Activated CD8-positive, alpha-beta T cell treated with anti-CD3 and anti-CD28 coated beads, Interleukin-2, amount 10 ng/mL, durations not matched to agents 7 days and 5 days (primary cell): ENCODE results near the gene ARL17B. TPM values are rescaled to one million over a fixed set of nuclear protein-coding genes. Genes with fewer than 3 reads are reported as not detected.
"Not testable (repeated sequence)": the region's sequence is repeated elsewhere in the genome, so short reads cannot be mapped to it uniquely, and the experiment has no call there.

Source experiments
- ATAC-seq: fragments of 150-1000 bp; cut with Tn5 transposase; one replicate; pipeline ENCODE4 v1.10.0; 2021; ENCODE audit warnings: moderate library complexity
- CTCF ChIA-PET: fragments of 350-600 bp; sonication (Branson Sonifier 250); formaldehyde crosslinking; loops from one replicate; lab custom pipeline; 2021; ENCODE audit warnings: antibody characterized with exemption; lab: Charles Lee
- POLR2A ChIA-PET: fragments of 350-600 bp; sonication (Branson Sonifier 250); formaldehyde crosslinking; loops from one replicate; lab custom pipeline; 2021; ENCODE audit warnings: antibody characterized with exemption; lab: Charles Lee
- DNase-seq: peaks from one replicate; pipeline ENCODE4 v3.0.0-alpha.2; 2020
- H3K27ac Mint-ChIP-seq: one replicate; pipeline ENCODE4 v1.8.0; 2021; ENCODE audit warnings: mild to moderate bottlenecking, mixed read lengths
- H3K27me3 Mint-ChIP-seq: one replicate; pipeline ENCODE4 v1.8.0; 2021; ENCODE audit warnings: low read depth, mixed read lengths
- H3K36me3 Mint-ChIP-seq: one replicate; pipeline ENCODE4 v1.8.0; 2021; ENCODE audit warnings: low read depth, mixed read lengths
- H3K4me1 Mint-ChIP-seq: one replicate; pipeline ENCODE4 v1.8.0; 2021; ENCODE audit warnings: low read depth, mixed read lengths
- H3K4me3 Mint-ChIP-seq: one replicate; pipeline ENCODE4 v1.8.0; 2021; ENCODE audit warnings: mild to moderate bottlenecking, mixed read lengths
- H3K9me3 Mint-ChIP-seq: one replicate; pipeline ENCODE4 v1.8.0; 2022; ENCODE audit warnings: mixed read lengths; ENCODE audit not compliant: insufficient read depth
- total RNA-seq, 2 experiments: library from RNA; stranded (reverse); gene quantifications; one replicate each; pipeline ENCODE4 v1.2.3, GENCODE V29; 2021

ARL17B gene
- 10 to 100 TPM; 39.5 to 46.8 TPM for total RNA-seq

DNA sequence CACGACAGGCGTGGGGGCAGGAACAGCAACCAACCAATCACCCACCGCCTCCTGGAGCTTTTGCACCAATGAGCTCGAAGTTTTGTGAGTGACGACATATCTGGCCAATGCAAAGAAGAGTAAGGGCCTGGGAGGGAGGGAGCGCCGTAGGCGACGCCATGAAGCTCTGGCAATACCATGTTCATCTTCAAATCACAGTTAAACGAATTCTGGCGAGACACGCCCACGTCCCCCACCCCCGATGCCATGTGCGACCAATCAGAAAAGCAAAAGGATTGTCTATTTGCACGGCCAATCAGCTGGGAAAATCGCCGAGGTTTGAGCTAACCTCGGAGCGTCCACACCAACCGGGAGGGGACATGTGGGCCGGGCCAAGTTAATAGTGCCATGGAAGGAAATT lies at the start of gene ARL17B:
Gene ARL17B (minus strand): TSS at position 12 of the 400 bp plus-strand sequence. CDS start 3,369 bp downstream, outside the sequence.
- H3K4me3 Mint-ChIP-seq = peak within 1 kb of the TSS; percentile 31
- H3K4me1 Mint-ChIP-seq, H3K36me3 Mint-ChIP-seq, POLR2A ChIA-PET, H3K9me3 Mint-ChIP-seq, CTCF ChIA-PET, H3K27me3 Mint-ChIP-seq, H3K27ac Mint-ChIP-seq: not testable (repeated sequence)
- DNase-seq (peak; percentile 96), ATAC-seq (peak; percentile 98)

DNA sequence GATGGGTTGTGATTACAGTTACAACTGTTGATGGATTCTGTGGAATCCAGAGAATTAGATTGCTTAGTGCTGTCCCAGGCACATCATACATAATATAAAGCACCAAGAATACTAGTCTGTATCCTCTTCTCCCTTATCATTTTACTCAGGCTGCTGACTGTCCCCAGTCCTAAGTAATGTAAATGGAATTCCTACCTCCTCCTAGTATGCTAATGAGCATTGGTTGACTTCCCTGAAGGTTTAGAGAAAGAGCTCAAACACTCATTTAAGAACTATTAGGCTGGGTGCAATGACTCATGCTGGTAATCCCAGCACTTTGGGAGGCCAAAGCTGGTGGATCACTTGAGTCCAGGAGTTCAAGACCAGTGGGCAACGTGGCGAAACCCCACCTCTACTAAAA lies 48.3 kb upstream of the ARL17B start:
- H3K27me3 Mint-ChIP-seq, CTCF ChIA-PET: not testable (repeated sequence)

DNA sequence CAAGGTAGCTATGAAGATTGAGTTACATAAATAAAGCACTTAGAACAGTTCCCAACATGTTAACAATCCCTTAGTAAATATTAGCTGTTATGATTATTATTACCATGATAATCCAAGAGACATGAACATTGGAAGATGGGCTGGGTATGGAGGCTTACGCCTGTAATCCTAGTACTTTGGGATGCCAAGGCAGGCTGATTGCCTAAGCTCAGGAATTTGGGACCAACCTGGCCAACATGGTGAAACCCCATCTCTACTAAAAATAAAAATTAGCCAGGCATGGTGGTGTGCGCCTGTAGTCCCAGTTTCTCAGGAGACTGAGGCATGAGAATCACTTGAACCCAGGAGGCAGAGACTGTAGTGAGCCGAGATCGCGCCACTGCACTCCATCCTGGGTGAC lies 45.6 kb upstream of the ARL17B start:
- H3K4me1 Mint-ChIP-seq, H3K9me3 Mint-ChIP-seq, POLR2A ChIA-PET, H3K36me3 Mint-ChIP-seq, H3K27ac Mint-ChIP-seq, CTCF ChIA-PET, ATAC-seq, DNase-seq, H3K27me3 Mint-ChIP-seq, H3K4me3 Mint-ChIP-seq: not testable (repeated sequence)

More for the DNA sequence above, 48.3 kb upstream of the ARL17B start:
- H3K9me3 Mint-ChIP-seq, H3K36me3 Mint-ChIP-seq, H3K4me3 Mint-ChIP-seq, ATAC-seq, POLR2A ChIA-PET, H3K4me1 Mint-ChIP-seq, H3K27ac Mint-ChIP-seq, DNase-seq: not testable (repeated sequence)

DNA sequence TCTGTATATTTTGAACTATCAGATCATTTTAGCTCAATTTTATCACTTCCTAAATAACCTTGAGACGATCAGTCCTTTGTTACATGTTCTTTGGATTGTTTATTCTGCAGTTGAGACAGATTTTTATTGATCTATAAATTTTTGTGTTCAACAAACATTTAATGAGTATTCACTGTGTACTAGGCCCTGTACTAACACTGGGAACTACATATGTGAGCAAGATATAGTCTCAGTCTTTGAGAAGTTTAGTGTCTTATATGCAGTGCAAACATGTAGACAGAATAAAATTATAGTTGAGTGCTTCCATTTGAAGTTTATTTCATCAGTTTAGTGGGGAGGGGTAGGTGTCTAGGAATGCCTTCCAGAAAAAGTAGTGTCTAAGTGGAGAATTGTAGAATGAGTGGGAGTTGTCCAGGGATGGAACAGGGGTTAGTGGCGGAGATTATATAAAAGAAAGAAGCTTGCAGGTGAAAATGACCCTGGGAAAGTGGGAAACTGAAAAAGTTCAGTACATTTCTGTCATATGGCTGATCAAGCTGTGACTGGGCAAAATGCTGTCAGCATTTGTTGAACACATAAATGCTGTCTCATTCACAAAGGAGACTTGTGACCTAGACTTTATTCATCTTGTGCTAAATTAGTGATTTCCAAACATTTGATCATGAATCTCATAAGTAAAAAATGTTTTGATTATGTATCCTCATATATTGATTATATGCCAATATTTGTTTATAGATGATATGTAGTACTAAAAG lies 39.6 kb upstream of the ARL17B start:
- H3K27ac Mint-ChIP-seq, H3K27me3 Mint-ChIP-seq, POLR2A ChIA-PET, CTCF ChIA-PET, ATAC-seq, H3K4me1 Mint-ChIP-seq, H3K4me3 Mint-ChIP-seq, H3K9me3 Mint-ChIP-seq, H3K36me3 Mint-ChIP-seq, DNase-seq: not testable (repeated sequence)

DNA sequence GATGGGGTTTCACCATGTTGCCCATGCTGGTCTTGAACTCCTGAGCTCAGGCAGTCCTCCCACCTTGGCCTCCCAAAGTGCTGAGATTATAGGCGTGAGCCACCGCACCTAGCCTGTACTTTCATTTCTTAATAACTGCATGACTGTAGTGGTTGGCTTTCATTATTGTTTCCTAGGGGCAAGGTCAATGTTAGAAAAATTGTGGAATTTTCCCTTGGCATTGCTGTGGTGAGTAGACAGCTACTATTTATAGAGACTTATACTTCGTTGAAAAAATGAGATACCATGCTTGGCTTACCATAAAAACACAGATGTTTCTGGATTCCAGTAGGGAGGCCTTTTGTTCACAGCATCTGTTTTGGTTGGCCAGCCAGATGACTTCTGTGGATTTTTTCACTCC lies 39.0 kb upstream of the ARL17B start:
- H3K27ac Mint-ChIP-seq, H3K36me3 Mint-ChIP-seq, DNase-seq, H3K4me1 Mint-ChIP-seq, POLR2A ChIA-PET, ATAC-seq, CTCF ChIA-PET, H3K4me3 Mint-ChIP-seq, H3K27me3 Mint-ChIP-seq, H3K9me3 Mint-ChIP-seq: not testable (repeated sequence)

DNA sequence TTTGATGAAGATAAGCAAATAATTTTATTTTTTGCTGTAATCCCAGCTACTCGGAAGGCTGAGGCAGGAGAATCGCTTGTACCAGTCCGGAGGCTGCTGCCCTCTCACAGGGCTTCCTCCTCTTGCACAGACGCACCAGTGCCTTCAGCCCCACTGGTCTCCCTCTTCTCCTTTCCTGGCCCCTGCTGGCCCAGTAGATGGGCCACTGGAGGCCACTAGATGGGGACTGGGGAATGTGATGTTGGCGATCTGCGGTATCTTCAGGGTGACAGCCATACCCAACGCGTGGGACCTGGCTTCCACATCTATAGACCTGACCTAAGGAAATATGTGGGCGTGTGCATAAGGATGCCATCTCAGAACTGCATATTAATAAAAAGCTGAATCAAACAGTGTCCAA lies 38.4 kb upstream of the ARL17B start:
- H3K4me1 Mint-ChIP-seq, H3K4me3 Mint-ChIP-seq, H3K27me3 Mint-ChIP-seq, POLR2A ChIA-PET, ATAC-seq, CTCF ChIA-PET, H3K9me3 Mint-ChIP-seq, H3K27ac Mint-ChIP-seq, DNase-seq, H3K36me3 Mint-ChIP-seq: not testable (repeated sequence)

DNA sequence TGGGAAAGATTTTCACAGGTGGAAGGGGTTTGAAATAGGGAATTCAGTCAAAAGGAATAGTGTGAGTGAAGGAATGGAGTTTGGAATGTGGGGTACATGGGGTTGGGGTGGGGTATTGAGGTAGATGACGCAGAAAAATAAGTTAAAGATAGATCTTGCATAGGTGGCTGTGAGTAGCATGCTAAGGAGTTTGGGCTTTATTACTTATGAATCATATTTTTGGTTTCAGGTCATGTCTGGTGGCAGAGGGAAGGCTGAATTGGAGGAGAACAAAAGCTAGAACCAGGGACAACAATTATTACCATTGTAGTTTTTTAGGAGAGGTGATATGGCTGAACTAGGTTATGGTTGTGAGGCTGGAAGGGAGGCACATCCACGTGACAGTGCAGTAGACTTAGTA lies 34.7 kb upstream of the ARL17B start:
- H3K27ac Mint-ChIP-seq, H3K4me3 Mint-ChIP-seq, H3K27me3 Mint-ChIP-seq, CTCF ChIA-PET, H3K4me1 Mint-ChIP-seq, H3K9me3 Mint-ChIP-seq, DNase-seq, POLR2A ChIA-PET, H3K36me3 Mint-ChIP-seq, ATAC-seq: not testable (repeated sequence)

DNA sequence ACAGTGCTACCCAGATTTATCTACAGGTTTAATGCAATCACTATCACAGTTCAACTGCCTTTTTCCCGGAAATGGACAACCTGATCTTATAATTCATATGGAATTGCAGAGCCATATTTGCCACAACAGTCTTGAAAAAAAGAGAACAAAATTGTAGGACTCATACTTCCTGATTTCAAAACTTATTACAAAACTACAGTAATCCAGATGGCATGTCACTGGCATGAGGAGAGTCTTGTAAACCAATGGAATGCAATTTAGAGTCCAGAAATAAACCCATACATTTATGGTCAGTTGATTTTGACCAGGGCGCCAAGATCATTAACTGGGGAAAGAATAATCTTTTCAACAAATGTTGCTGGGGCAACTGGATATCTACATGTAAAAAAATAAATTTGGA lies 32.1 kb upstream of the ARL17B start:
- DNase-seq, ATAC-seq, POLR2A ChIA-PET, H3K36me3 Mint-ChIP-seq, H3K27ac Mint-ChIP-seq, H3K4me3 Mint-ChIP-seq, CTCF ChIA-PET, H3K9me3 Mint-ChIP-seq, H3K27me3 Mint-ChIP-seq, H3K4me1 Mint-ChIP-seq: not testable (repeated sequence)

DNA sequence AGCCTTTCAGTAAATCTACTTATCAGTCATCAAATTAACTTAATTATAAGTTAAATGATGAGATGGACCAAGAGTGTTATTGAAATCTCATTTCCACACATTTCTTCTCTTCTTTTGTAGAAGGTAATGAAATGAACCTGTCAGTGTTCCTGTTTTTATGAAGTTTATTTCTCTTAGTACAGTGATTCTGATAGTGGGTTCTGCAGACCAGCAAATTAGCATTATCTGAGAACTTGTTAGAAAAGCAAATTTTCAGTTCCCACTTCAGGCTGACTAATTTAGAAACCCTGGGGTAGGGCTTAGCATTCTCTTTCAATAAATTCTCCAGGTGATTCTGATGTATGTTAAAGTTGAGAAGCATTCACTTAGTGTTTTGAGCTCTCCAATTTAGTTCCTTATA lies 23.9 kb upstream of the ARL17B start:
- H3K27me3 Mint-ChIP-seq, H3K4me3 Mint-ChIP-seq, H3K4me1 Mint-ChIP-seq, H3K9me3 Mint-ChIP-seq, POLR2A ChIA-PET, DNase-seq, ATAC-seq, H3K27ac Mint-ChIP-seq, CTCF ChIA-PET, H3K36me3 Mint-ChIP-seq: not testable (repeated sequence)

DNA sequence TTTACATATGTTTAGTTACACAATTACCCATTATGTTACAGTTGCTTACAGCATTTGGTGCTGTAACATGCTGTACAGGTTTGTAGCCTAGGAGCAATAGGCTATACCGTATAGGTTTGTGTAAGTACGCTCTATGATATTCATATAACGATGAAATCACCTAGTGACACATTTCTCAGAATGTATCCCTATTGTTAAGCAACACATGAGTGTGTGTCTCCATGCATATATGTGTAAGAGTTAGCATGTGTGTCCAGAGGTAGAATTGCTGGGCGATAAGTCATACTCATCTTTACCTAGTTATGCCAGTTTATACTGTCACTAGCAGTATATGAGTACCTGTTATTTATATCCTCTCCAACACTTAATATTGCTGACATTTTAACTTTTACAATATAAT lies 21.6 kb upstream of the ARL17B start:
- H3K9me3 Mint-ChIP-seq, POLR2A ChIA-PET, H3K27ac Mint-ChIP-seq, ATAC-seq, CTCF ChIA-PET, H3K27me3 Mint-ChIP-seq, H3K4me3 Mint-ChIP-seq, H3K36me3 Mint-ChIP-seq, DNase-seq, H3K4me1 Mint-ChIP-seq: not testable (repeated sequence)

DNA sequence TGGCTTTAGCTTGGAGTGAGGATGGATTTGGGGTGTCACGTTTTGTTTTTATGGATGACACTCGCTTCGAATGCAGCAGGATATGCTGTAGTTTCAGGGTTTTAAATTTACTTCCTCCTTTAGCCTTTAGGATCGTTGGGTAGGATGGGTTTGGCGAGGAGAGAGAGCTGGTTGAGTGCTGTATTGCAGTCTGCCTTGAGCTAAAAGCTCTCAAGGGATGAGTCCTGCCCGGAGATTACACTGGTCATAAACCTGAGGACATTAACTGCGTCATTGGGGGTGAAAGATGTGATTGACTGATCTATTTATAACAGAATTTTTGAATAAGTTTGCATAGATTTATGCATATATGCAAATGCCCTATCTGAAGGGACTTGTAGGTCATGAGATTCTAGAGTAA lies 11.9 kb upstream of the ARL17B start:
- H3K27ac Mint-ChIP-seq, H3K36me3 Mint-ChIP-seq, H3K4me1 Mint-ChIP-seq, DNase-seq, H3K9me3 Mint-ChIP-seq, H3K4me3 Mint-ChIP-seq, CTCF ChIA-PET, POLR2A ChIA-PET, H3K27me3 Mint-ChIP-seq: not testable (repeated sequence)
- peak; percentile 44 for ATAC-seq

DNA sequence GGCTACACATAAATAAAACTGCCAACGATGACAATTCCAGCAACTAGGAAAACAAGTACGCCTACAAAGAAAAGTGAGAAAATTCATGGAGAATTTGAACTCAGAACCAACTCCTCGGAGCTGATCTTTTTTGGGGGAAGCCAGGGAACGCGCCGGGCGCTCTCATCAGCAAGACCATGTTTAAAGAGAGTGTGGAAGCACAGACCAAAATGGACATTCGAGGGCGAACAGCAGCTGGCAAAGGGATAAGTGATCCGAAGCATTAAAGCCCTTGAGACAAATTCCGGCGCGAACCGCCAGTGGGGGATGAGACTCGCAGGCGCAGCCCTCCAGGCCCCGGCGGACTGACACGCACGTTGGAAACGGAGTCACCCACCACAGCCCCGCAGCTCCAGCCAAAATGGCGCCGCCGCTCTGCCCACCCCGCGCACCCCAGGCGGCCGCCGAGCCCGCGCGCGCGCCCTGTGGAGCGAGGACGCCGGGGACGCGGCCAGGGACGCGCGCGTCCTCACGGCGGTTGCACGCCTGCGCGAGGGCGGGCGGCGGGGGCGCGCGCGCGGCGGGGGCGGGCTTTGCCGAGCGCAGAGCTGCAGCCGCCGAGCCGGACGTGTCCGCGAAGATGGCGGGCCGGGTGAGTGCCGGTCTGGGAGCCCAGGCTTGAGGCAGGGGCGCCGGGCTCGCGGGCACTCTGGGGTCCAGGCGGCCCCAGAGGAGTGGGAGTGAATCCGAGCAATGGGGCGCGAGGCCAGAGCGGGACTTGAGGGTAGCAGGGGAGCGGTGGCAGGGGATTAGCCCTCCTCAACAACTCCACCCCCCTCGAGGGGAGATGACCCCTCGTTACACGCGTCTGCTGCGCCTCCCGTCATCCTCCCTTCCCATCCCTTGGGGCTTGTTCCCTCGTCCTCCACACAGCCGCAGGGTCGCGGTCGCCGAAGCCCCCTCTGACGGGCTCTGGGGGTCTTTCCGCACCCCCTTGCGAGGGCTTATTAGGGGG lies 11.0 kb upstream of the ARL17B start:
- POLR2A ChIA-PET, H3K4me3 Mint-ChIP-seq, CTCF ChIA-PET, H3K36me3 Mint-ChIP-seq, H3K27ac Mint-ChIP-seq, DNase-seq, H3K27me3 Mint-ChIP-seq, H3K9me3 Mint-ChIP-seq, H3K4me1 Mint-ChIP-seq: not testable (repeated sequence)
- peak; percentile 93 for ATAC-seq
